Measurements from ENCODE around the gene CCL14. TPM values are rescaled to one million over a fixed set of nuclear protein-coding genes. Genes with fewer than 3 reads are reported as not detected.
A peak's percentile ranks its signal among the peaks of the same experiment; 100 is the strongest.

CCL14 gene
- total and polyA plus RNA-seq, 2 of the 13 experiments (the other 11 are each of a cell fraction or from before 2014, with no cell fraction given): 1.1 to 1.7 TPM

DNA sequence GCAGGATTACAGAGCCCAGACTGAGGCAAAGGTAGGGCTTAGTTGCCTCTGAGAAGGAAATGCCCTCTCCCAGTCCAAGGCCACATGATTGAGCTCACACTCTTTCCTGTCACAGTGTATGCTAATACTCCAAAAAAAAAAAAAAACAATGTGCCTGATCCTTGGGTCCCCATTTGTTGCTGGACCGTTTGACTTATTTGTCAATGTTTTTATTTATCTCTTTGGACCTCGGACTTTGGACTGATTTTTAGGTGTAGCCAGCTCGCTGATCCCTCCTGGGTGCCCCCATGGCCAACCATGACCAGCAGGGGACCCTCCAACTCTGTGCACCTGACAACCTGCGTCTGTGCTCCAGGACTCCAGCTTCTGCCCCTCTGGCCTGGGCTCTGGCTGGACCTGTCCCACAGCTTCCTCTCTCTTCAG is 4.6 kb downstream of the CCL14 start (continued):
- TF ChIP-seq, protein P1, sequence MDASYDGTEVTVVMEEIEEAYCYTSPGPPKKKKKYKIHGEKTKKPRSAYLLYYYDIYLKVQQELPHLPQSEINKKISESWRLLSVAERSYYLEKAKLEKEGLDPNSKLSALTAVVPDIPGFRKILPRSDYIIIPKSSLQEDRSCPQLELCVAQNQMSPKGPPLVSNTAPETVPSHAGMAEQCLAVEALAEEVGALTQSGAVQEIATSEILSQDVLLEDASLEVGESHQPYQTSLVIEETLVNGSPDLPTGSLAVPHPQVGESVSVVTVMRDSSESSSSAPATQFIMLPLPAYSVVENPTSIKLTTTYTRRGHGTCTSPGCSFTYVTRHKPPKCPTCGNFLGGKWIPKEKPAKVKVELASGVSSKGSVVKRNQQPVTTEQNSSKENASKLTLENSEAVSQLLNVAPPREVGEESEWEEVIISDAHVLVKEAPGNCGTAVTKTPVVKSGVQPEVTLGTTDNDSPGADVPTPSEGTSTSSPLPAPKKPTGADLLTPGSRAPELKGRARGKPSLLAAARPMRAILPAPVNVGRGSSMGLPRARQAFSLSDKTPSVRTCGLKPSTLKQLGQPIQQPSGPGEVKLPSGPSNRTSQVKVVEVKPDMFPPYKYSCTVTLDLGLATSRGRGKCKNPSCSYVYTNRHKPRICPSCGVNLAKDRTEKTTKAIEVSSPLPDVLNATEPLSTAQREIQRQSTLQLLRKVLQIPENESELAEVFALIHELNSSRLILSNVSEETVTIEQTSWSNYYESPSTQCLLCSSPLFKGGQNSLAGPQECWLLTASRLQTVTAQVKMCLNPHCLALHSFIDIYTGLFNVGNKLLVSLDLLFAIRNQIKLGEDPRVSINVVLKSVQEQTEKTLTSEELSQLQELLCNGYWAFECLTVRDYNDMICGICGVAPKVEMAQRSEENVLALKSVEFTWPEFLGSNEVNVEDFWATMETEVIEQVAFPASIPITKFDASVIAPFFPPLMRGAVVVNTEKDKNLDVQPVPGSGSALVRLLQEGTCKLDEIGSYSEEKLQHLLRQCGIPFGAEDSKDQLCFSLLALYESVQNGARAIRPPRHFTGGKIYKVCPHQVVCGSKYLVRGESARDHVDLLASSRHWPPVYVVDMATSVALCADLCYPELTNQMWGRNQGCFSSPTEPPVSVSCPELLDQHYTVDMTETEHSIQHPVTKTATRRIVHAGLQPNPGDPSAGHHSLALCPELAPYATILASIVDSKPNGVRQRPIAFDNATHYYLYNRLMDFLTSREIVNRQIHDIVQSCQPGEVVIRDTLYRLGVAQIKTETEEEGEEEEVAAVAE (CRISPR knock-in tag; IDR thresholded peaks at IDR 0.05; ENCODE audit: borderline replicate concordance): no peak
- TF ChIP-seq ZSCAN9 (CRISPR knock-in tag; IDR thresholded peaks at IDR 0.05; ENCODE audit: borderline replicate concordance) (0 out of 2 replicates have a peak, but pooled peaks have one; percentile 39), ZNF556 (CRISPR knock-in tag; IDR thresholded peaks at IDR 0.05; ENCODE audit: borderline replicate concordance) (no peak), ATAD3A (CRISPR knock-in tag; IDR thresholded peaks at IDR 0.05) (no peak), TRIM24 (CRISPR knock-in tag; IDR thresholded peaks at IDR 0.05) (0 out of 2 replicates have a peak, but pooled peaks have one; percentile 14), ELF1 (CRISPR knock-in tag; IDR thresholded peaks at IDR 0.05) (0 out of 2 replicates have a peak, but pooled peaks have one; percentile 14), ZNF766 (CRISPR knock-in tag; IDR thresholded peaks at IDR 0.05; ENCODE audit: borderline replicate concordance) (0 out of 2 replicates have a peak, but pooled peaks have one; percentile 53), CHD2 (IDR thresholded peaks at IDR 0.05; ENCODE audit: low read depth, low read length) (no peak), AGO1 (IDR thresholded peaks at IDR 0.05; ENCODE audit: low read depth, low read length, poor library complexity, severe bottlenecking) (no peak), RAD21 (CRISPR knock-in tag; IDR thresholded peaks at IDR 0.05) (peak; percentile 88), TBX2 (CRISPR knock-in tag; IDR thresholded peaks at IDR 0.05; ENCODE audit: borderline replicate concordance) (peak; percentile 37; the same call in 1 of the 2 replicates), NR2C2 (CRISPR knock-in tag; IDR thresholded peaks at IDR 0.05; ENCODE audit: borderline replicate concordance) (no peak; the same call in 1 of the 2 replicates), MTA3 (CRISPR knock-in tag; IDR thresholded peaks at IDR 0.05) (no peak), HHEX (CRISPR knock-in tag; IDR thresholded peaks at IDR 0.05) (peak; percentile 21; the same call in 1 of the 2 replicates), HOXA5 (CRISPR knock-in tag; IDR thresholded peaks at IDR 0.05) (no peak), NCOA2 (CRISPR knock-in tag; IDR thresholded peaks at IDR 0.05) (peak; percentile 47; the same call in 1 of the 2 replicates), HOXA3 (CRISPR knock-in tag; IDR thresholded peaks at IDR 0.05) (no peak; the same call in 1 of the 2 replicates), SKI (IDR thresholded peaks at IDR 0.05; ENCODE audit: partially characterized antibody) (peak; percentile 76)
- TF ChIP-seq, protein P2, sequence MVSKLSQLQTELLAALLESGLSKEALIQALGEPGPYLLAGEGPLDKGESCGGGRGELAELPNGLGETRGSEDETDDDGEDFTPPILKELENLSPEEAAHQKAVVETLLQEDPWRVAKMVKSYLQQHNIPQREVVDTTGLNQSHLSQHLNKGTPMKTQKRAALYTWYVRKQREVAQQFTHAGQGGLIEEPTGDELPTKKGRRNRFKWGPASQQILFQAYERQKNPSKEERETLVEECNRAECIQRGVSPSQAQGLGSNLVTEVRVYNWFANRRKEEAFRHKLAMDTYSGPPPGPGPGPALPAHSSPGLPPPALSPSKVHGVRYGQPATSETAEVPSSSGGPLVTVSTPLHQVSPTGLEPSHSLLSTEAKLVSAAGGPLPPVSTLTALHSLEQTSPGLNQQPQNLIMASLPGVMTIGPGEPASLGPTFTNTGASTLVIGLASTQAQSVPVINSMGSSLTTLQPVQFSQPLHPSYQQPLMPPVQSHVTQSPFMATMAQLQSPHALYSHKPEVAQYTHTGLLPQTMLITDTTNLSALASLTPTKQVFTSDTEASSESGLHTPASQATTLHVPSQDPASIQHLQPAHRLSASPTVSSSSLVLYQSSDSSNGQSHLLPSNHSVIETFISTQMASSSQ (IDR thresholded peaks at IDR 0.05; ENCODE audit: low read depth): no peak
- TF ChIP-seq, protein P2 (CRISPR knock-in tag; IDR thresholded peaks at IDR 0.05; ENCODE audit: borderline replicate concordance): no peak
- TF ChIP-seq, protein P3, sequence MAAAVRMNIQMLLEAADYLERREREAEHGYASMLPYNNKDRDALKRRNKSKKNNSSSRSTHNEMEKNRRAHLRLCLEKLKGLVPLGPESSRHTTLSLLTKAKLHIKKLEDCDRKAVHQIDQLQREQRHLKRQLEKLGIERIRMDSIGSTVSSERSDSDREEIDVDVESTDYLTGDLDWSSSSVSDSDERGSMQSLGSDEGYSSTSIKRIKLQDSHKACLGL (CRISPR knock-in tag; IDR thresholded peaks at IDR 0.05): no peak
- TF ChIP-seq, protein P4, sequence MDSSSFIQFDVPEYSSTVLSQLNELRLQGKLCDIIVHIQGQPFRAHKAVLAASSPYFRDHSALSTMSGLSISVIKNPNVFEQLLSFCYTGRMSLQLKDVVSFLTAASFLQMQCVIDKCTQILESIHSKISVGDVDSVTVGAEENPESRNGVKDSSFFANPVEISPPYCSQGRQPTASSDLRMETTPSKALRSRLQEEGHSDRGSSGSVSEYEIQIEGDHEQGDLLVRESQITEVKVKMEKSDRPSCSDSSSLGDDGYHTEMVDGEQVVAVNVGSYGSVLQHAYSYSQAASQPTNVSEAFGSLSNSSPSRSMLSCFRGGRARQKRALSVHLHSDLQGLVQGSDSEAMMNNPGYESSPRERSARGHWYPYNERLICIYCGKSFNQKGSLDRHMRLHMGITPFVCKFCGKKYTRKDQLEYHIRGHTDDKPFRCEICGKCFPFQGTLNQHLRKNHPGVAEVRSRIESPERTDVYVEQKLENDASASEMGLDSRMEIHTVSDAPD (CRISPR knock-in tag; IDR thresholded peaks at IDR 0.05): no peak
